Choroid plexus epithelial cell (primary cell): ENCODE data around the gene SFXN5.
A peak's percentile ranks its signal among the peaks of the same experiment; 100 is the strongest.
"Not testable (repeated sequence)": the region's sequence is repeated elsewhere in the genome, so short reads cannot be mapped to it uniquely, and the experiment has no call there.

Experiments used
- DNase-seq: peaks from one replicate; pipeline ENCODE4 v3.0.0-alpha.2; 2010; ENCODE audit warnings: low read depth
- H3K4me3 ChIP-seq: 2 replicates; pipeline ENCODE4 v1.5.1; 2011; ENCODE audit warnings: low read depth, mild to moderate bottlenecking, control low read depth, low read length, moderate library complexity
- TF ChIP-seq, protein P1 (sequence below): conservative IDR thresholded peaks from 2 replicates; pipeline ENCODE4 v1.5.1; 2011; ENCODE audit warnings: low read depth, mild to moderate bottlenecking, control low read depth, inconsistent platforms, low read length, moderate library complexity

The SFXN5 gene

DNA sequence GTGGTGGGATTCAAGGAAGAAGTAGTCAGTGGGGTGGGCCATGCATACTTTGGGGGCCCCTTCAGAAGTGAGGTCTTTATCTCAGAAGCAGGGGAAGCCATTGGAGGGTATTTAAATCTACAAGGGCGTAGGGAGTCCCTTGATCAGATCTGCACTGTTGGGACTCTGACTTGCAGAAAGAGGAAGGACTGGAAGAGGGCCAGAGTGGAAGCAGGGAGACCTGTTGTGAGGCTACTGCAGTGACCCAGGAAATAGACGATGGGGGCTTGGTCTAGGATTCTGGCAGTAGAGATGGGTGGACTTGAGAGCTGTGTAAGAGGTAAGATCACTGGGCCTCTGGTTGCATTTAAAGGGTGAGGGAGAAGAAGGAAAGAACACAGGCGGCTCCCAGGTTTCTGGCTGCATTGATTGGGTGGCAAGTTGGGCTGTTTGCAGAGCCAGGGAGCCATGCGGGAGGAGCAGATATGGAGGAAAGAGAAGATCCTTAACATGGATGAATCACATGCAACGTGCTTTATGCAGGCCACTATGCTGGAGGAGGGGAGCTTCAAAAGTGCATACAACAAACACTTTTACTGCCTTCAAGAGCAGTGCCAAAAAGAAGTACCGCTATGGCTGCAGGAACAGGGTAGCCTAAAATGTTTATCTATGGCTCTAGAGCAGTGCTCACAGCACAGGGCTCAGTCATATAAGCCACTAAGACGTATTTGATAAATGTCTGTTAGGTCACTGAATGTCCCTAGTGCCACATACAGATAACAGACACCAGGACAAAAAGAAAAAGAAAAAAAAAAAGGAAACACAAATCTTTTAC lies 2.3 kb downstream of the SFXN5 start:
- no peak for DNase-seq
- H3K4me3 ChIP-seq, result peak overlapping the region; percentile 90
- TF ChIP-seq, protein P1, sequence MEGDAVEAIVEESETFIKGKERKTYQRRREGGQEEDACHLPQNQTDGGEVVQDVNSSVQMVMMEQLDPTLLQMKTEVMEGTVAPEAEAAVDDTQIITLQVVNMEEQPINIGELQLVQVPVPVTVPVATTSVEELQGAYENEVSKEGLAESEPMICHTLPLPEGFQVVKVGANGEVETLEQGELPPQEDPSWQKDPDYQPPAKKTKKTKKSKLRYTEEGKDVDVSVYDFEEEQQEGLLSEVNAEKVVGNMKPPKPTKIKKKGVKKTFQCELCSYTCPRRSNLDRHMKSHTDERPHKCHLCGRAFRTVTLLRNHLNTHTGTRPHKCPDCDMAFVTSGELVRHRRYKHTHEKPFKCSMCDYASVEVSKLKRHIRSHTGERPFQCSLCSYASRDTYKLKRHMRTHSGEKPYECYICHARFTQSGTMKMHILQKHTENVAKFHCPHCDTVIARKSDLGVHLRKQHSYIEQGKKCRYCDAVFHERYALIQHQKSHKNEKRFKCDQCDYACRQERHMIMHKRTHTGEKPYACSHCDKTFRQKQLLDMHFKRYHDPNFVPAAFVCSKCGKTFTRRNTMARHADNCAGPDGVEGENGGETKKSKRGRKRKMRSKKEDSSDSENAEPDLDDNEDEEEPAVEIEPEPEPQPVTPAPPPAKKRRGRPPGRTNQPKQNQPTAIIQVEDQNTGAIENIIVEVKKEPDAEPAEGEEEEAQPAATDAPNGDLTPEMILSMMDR, result no peak

DNA sequence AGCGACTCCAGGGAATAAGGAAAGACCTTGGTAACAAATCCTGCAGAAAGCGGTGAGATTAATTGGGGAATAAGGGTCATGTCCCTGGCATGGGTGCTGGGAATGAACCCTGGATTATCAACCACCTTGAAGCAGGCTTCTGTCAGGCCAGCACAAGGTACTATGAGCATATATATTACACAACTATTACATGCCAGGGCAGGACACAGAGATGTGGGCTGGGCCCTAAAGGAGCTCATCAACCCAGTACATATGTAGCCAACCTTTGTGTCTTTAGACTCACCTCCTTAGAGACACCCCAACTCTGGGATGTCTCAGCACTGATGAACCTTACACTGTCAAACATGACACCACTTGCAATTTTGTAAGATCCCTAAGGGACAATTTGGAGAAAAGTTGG lies 3.4 kb downstream of the SFXN5 start:
- DNase-seq, result no peak
- TF ChIP-seq, protein P1, result no peak
- H3K4me3 ChIP-seq, result no peak overlapping the region

DNA sequence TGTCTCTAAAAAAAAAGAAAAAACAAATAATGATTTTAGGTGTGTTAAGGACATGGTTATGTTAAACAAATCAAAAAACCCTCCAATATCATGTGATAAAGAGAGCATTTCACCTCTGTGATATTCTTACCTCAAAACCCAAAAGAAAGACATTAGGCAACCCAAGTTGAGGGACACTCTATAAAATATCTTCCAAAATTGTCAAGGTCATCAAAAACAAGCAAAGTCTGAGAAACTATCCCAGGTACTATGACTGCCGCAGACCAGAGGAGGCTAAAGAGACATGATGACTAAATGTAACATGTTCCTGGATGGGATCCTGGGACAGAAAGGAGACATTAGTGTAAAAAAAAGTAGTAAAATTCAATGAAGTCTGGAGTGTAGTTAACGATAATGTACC lies 4.5 kb downstream of the SFXN5 start:
- H3K4me3 ChIP-seq, result no peak overlapping the region
- TF ChIP-seq, protein P1, result no peak
- no peak for DNase-seq

DNA sequence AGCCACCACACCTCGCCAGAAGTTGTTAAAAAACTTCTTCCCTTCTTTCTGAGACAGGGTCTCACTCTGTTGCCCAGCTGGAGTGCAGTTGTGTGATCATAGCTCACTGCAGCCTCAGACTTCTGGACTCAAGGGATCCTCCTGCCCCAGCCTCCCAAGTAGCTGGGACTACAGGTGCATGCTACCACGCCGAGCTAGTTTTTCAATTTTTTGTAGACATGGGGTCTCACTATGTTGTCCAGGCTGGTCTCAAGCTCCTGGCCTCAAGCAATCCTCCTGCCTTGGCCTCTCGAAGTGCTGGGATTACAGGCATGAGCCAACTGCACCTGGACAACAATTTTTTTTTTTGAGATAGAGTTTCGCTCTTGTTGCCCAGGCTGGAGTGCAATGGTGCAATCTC lies 6.4 kb downstream of the SFXN5 start:
- not testable (repeated sequence) for DNase-seq, H3K4me3 ChIP-seq

DNA sequence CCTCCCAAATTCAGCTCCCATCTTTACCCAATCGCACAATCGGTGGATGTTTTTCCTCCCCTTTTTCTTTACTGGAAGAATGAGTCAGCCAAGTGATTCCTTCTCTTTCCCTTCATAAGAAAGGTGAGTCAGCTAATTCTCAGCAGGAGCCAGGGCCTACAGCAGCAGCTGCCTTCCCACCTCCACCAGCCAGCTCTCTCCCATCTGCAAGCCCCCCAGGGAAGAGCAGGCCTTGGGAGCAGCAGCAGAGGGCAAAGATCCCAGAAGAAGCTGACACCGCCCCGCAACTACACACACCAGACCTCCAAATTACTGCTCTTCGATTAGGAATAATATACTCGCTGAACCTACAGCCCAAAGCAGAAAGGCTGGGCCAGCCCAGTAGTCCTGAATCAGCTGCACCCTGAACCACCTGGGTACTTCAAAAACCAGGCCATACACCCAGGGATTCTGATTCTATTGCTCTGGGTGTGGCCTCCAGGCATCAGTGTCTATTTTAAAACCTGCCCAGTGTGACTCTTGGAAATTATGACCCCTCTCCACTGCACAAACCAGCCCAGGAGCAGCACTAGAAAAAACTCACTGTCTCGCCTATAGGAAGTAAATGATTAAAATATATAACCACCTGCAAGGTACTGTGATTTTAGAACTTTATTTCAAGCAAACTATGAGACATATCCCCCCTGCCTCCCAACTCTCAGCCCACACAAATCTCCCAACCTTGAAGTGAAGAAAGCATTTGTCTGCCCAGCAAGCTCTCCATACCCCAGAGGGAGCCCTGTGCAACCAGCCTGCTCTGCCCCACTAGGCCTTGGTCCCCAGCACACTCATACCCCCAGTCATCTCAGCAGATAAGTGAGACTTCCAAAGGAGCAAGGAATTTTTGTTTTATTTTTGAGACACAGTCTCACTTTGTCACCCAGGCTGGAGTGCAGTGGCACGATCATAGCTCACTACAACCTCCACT lies 7.3 kb downstream of the SFXN5 start:
- TF ChIP-seq, protein P1, result no peak
- peak; percentile 84 for DNase-seq
- H3K4me3 ChIP-seq, result no peak overlapping the region

DNA sequence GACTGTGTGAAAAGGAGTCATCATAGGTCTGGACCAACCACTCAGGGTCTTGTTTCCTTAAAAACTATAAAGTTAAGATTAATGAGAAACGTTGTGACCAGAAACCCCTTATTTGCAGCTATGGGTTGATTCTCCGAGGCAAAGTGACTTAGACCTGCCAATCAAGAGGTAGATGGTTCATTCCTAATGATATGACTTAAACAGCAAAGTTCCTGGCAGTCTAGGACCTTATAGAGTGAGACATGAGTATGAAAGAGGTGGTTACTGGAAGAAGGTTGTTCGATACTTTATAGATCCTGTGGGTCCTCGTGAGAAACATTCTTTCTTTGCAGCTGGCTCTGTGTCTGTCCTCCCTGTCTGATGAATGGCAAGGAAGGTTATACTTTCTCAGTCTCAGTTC lies 8.0 kb downstream of the SFXN5 start:
- TF ChIP-seq, protein P1, result no peak
- H3K4me3 ChIP-seq, result no peak overlapping the region
- DNase-seq, result no peak

DNA sequence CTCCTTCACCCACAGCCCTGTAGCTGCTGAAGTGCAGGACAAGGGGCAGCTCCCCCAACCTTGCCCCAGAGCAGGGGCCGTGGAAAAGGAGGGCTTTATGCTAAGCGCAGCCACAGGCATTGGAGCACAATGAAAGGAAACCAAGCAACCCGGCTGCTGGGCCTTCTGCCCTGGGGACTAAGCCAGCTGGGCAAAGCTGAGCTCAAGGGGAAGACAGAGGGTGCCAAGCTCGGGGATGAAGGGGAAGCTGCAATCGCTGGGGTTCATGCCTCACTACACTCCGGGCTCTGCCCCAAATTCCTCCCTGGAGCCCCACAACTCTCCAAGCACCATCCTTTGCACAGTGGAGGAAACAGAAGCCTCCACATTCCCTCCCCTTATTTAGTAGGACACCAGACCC lies 12.4 kb downstream of the SFXN5 start:
- no peak for DNase-seq
- TF ChIP-seq, protein P1, result no peak
- no peak overlapping the region for H3K4me3 ChIP-seq
